Measurements from ENCODE around the gene ALX3. TPM values are rescaled to one million over a fixed set of nuclear protein-coding genes. Genes with fewer than 3 reads are reported as not detected.
"Not testable (repeated sequence)": the region's sequence is repeated elsewhere in the genome, so short reads cannot be mapped to it uniquely, and the experiment has no call there.

Gene ALX3
- total RNA-seq, 2 donors from 2014 or later = not detected

GRCh38 chr1:110083866-110084226 lies 13.4 kb upstream of the ALX3 start:
- intact Hi-C loops (cut with DNase I) = no loop called here

GRCh38 chr1:110083061-110083865 lies 12.8 kb upstream of the ALX3 start:
- DNase-seq = no peak
- Histone ChIP-seq H3K36me3 (no peaks in the 10 kb centered on the region), H3K4me3 (peak overlapping the region; percentile 59), H3K9ac (ENCODE audit: low read depth in 2 of 2, low read length in 2 of 2) (peak overlapping the region in 1 of 2 donors; percentile 66), H3K27ac (no peak overlapping the region), H3K27me3 (peaks cover 19% of the 10 kb centered on the region), H3K4me1 (peaks cover 6% of the 10 kb centered on the region), H3K9me3 (no peaks in the 10 kb centered on the region)
- no peak for TF ChIP-seq CTCF (IDR thresholded peaks at IDR 0.05)
- intact Hi-C loops (cut with DNase I) = no loop called here

More at GRCh38 chr1:110083866-110084226, 13.4 kb upstream of the ALX3 start:
- Histone ChIP-seq H3K27me3 (peaks cover 19% of the 10 kb centered on the region), H3K9me3 (no peaks in the 10 kb centered on the region), H3K4me1 (peaks cover 6% of the 10 kb centered on the region), H3K4me3 (peak overlapping the region; percentile 59), H3K27ac (peak overlapping the region; percentile 27), H3K9ac (ENCODE audit: low read depth in 2 of 2, low read length in 2 of 2) (peak overlapping the region in 1 of 2 donors; percentile 66), H3K36me3 (no peaks in the 10 kb centered on the region)
- no peak for TF ChIP-seq CTCF (IDR thresholded peaks at IDR 0.05)
- no peak for DNase-seq

GRCh38 chr1:110082477-110082876 lies 12.0 kb upstream of the ALX3 start:
- Histone ChIP-seq H3K9ac (ENCODE audit: low read depth in 2 of 2, low read length in 2 of 2) (no peak overlapping the region), H3K36me3 (no peaks in the 10 kb centered on the region), H3K4me3 (no peak overlapping the region), H3K27ac (no peak overlapping the region), H3K9me3 (no peaks in the 10 kb centered on the region), H3K27me3 (peaks cover 19% of the 10 kb centered on the region), H3K4me1 (peaks cover 6% of the 10 kb centered on the region)
- DNase-seq = no peak
- TF ChIP-seq CTCF (IDR thresholded peaks at IDR 0.05) = no peak
- intact Hi-C loops (cut with DNase I) = no loop called here

- H3K9me3 ChIP-seq = no peaks in the 10 kb centered on the region
- intact Hi-C loops (cut with DNase I) = no loop called here
- no peak overlapping the region for H3K27ac ChIP-seq
- no peak for TF ChIP-seq CTCF (IDR thresholded peaks at IDR 0.05)
- no peaks in the 10 kb centered on the region for H3K36me3 ChIP-seq
- no peak overlapping the region for H3K9ac ChIP-seq (ENCODE audit: low read depth in 2 of 2, low read length in 2 of 2)
- DNase-seq = no peak
- H3K4me3 ChIP-seq = no peak overlapping the region
- H3K27me3 ChIP-seq = peaks cover 19% of the 10 kb centered on the region
- peaks cover 6% of the 10 kb centered on the region for H3K4me1 ChIP-seq
Measured at GRCh38 chr1:110081061-110081460, 10.6 kb upstream of the ALX3 start.

GRCh38 chr1:110079995-110080394 lies 9.5 kb upstream of the ALX3 start:
- intact Hi-C loops (cut with DNase I); H3K27ac ChIP-seq; H3K9me3 ChIP-seq; H3K4me3 ChIP-seq; H3K36me3 ChIP-seq; H3K4me1 ChIP-seq; DNase-seq; H3K9ac ChIP-seq (ENCODE audit: low read depth in 2 of 2, low read length in 2 of 2): not testable (repeated sequence)
- peaks cover 19% of the 10 kb centered on the region for H3K27me3 ChIP-seq

- intact Hi-C loops (cut with DNase I) = no loop called here
- Histone ChIP-seq H3K9me3 (no peaks in the 10 kb centered on the region), H3K27me3 (peaks cover 4% of the 10 kb centered on the region), H3K36me3 (no peaks in the 10 kb centered on the region), H3K9ac (ENCODE audit: low read depth in 2 of 2, low read length in 2 of 2) (no peak overlapping the region), H3K4me1 (no peaks in the 10 kb centered on the region), H3K4me3 (no peak overlapping the region), H3K27ac (no peak overlapping the region)
- no peak for DNase-seq
- TF ChIP-seq CTCF (IDR thresholded peaks at IDR 0.05) = no peak
Measured at GRCh38 chr1:110076789-110077500, 6.5 kb upstream of the ALX3 start.
